Measurements from ENCODE around the gene NUMB.

DNA sequence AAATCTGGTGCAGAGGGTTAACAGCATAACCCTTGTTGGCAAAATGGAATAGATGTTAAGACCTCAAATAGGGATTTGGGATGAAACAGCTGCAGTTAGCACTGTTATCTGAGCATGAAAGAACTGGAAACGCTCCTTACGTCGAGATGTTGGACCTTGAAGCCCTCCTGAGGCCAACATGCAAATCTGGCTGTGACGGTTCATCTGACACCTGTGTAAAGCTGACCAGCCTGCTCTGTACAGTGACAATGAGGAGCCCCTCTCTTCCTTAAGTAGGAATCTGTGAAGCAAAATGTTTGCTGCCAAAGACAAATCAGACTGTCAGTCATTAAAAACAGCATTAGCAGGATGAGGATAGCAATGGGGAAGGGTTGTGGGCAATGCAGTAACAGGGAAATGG, 184.5 kb downstream of the NUMB start:
- no peak for TF ChIP-seq POLR2AphosphoS5 (IDR thresholded peaks at IDR 0.05; ENCODE audit: low read depth, low read length)
- no peak for TF ChIP-seq POLR2A (IDR thresholded peaks at IDR 0.05; ENCODE audit: low read depth, low read length)
